Body of pancreas (tissue), 4 donors: Measurements from ENCODE around the gene PAPSS1.

Source experiments
- POLR2A ChIP-seq, 3 donors: fragments of 450-650 bp; IDR thresholded peaks; one replicate each; pipeline ENCODE4 v1.6.1; 2016; ENCODE audit warnings: antibody characterized with exemption in 3 of 3, mild to moderate bottlenecking in 2 of 3
- TF ChIP-seq, protein P1 (sequence below), 7 experiments: fragments of 450-650 bp in 4 of 7; fragments of 200-600 bp in 3 of 7; sonication (generic) in 3 of 7; IDR thresholded peaks; one replicate each; pipeline ENCODE4 v1.5.1; 2016 to 2019; ENCODE audit warnings: antibody characterized with exemption in 7 of 7

DNA sequence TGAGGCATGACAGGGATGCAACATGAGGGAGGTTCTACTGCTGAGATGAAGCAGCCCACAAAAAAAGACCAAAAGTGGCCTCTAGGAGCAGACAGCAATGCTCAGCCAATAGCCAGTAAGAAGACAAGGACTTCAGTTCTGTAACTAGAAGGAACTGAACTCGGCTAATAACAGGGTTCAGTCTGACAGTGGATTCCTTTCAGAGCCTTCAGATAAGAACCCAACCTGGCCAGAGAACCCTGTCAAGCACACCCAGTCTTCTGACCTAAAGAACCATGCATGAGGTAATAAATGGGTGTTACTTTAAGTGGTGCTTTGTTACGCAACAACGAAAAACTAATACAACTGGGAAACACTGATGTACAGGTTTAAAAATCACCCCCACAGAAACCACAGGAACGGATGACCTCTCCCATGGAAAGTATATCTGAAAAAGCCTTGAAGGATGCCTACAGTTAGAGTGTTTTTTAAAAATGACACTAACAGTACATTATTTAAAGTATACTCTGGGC, 94.6 kb downstream of the PAPSS1 start:
- TF ChIP-seq, protein P1, sequence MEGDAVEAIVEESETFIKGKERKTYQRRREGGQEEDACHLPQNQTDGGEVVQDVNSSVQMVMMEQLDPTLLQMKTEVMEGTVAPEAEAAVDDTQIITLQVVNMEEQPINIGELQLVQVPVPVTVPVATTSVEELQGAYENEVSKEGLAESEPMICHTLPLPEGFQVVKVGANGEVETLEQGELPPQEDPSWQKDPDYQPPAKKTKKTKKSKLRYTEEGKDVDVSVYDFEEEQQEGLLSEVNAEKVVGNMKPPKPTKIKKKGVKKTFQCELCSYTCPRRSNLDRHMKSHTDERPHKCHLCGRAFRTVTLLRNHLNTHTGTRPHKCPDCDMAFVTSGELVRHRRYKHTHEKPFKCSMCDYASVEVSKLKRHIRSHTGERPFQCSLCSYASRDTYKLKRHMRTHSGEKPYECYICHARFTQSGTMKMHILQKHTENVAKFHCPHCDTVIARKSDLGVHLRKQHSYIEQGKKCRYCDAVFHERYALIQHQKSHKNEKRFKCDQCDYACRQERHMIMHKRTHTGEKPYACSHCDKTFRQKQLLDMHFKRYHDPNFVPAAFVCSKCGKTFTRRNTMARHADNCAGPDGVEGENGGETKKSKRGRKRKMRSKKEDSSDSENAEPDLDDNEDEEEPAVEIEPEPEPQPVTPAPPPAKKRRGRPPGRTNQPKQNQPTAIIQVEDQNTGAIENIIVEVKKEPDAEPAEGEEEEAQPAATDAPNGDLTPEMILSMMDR (IDR thresholded peaks at IDR 0.05) = no peak
- no peak for TF ChIP-seq POLR2A (IDR thresholded peaks at IDR 0.05)
